Activated CD8-positive, alpha-beta memory T cell treated with anti-CD3 and anti-CD28 coated beads, Interleukin-2, amount 10 ng/mL, durations not matched to agents 7 days and 5 days (primary cell): ENCODE measurements around the gene MMP12. TPM values are rescaled to one million over a fixed set of nuclear protein-coding genes. Genes with fewer than 3 reads are reported as not detected.
"Not testable (repeated sequence)": the region's sequence is repeated elsewhere in the genome, so short reads cannot be mapped to it uniquely, and the experiment has no call there.

Experiments
- ATAC-seq: fragments of 150-1000 bp; cut with Tn5 transposase; one replicate; pipeline ENCODE4 v1.10.0; 2021; ENCODE audit warnings: moderate library complexity
- CTCF ChIA-PET: fragments of 350-600 bp; sonication (Branson Sonifier 250); formaldehyde crosslinking; loops from one replicate; lab custom pipeline; 2021; ENCODE audit warnings: antibody characterized with exemption; lab: Charles Lee
- DNase-seq: peaks from one replicate; pipeline ENCODE4 v3.0.0-alpha.2; 2020
- H3K27ac Mint-ChIP-seq: one replicate; pipeline ENCODE4 v1.8.0; 2021; ENCODE audit warnings: mild to moderate bottlenecking, mixed read lengths
- H3K27me3 Mint-ChIP-seq: one replicate; pipeline ENCODE4 v1.8.0; 2021; ENCODE audit warnings: mixed read lengths
- H3K36me3 Mint-ChIP-seq: one replicate; pipeline ENCODE4 v1.8.0; 2021; ENCODE audit warnings: mild to moderate bottlenecking, mixed read lengths
- H3K4me1 Mint-ChIP-seq: one replicate; pipeline ENCODE4 v1.8.0; 2021; ENCODE audit warnings: mixed read lengths
- H3K4me3 Mint-ChIP-seq: one replicate; pipeline ENCODE4 v1.8.0; 2021; ENCODE audit warnings: mild to moderate bottlenecking, moderate library complexity, mixed read lengths
- H3K9me3 Mint-ChIP-seq: one replicate; pipeline ENCODE4 v1.8.0; 2022; ENCODE audit warnings: low read depth, mixed read lengths
- total RNA-seq, 2 experiments: library from RNA; stranded (reverse); gene quantifications; one replicate each; pipeline ENCODE4 v1.2.3, GENCODE V29; 2021

Gene MMP12
- total RNA-seq: not detected

DNA sequence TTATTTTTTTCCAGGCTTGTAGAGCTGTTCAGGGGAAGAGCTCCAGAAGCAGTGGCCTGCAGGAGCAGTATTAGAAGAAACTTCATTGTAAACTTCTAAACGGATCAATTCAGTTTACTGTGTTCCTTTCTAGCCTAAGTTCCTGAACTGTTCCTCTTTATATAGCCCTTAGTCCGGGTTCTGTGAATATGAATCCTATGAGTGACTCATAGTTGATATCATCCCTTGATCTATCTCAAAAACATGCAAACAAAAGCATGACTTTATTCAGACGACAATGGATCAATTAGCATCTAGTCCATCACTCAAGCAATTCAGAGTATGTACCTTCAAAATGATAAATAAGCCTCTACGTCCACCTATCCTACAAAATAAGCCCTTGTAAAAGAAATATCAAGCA lies at the start of gene MMP12:
TSS of gene MMP12 (minus strand) at position 131 of the 400 bp plus-strand sequence. CDS start at position 86, 45 bp downstream.
- H3K36me3 Mint-ChIP-seq: no peaks in the 10 kb centered on the region
- CTCF ChIA-PET: no interaction called here

DNA sequence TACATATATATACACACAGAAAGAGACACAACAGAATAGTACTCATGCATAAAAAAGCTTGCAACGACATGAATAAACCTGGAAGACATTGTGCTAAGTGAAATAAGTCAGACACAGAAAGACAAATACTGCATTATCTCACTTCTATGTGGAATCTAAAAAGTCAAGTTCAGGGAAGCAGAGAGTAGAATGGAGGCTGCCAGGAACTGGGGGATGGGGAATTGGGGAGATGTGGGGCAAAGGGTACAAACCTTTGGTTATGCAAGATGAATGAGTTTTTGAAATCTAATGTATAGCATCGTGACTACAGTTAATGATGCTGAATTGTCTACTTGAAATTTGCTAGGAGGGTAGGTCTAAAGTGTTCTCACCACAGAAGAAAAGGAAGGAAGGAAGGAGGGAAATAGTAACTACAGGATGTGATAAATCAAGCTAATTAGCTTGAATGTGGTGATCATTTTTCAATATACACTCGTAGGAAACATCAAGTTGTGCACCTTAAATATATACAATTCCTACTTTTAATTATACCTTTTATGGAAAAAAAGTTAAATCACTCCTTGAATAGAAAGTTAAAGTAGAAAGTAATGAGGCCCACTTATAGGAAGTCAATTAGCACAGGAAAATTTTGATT lies 46.9 kb upstream of the MMP12 start:
- Mint-ChIP-seq H3K4me3 (no peak overlapping the region), H3K27me3 (peaks cover 29% of the 10 kb centered on the region), H3K36me3 (no peaks in the 10 kb centered on the region), H3K4me1 (peaks cover 11% of the 10 kb centered on the region), H3K9me3 (no peaks in the 10 kb centered on the region), H3K27ac (no peak overlapping the region)
- CTCF ChIA-PET: interaction anchor here (0.5 kb wide), 1 partner anchor 39 kb away, joined by 3 read pairs; no protein-coding TSS in a partner anchor
- ATAC-seq: no peak
- no peak for DNase-seq

More for the DNA sequence above, at the start of gene MMP12:
- Mint-ChIP-seq H3K4me1 (no peaks in the 10 kb centered on the region), H3K9me3 (no peaks in the 10 kb centered on the region), H3K27ac (no peak within 1 kb of the TSS), H3K27me3 (peaks cover 2% of the 10 kb centered on the region), H3K4me3 (no peak within 1 kb of the TSS)
- no peak for DNase-seq
- no peak for ATAC-seq

DNA sequence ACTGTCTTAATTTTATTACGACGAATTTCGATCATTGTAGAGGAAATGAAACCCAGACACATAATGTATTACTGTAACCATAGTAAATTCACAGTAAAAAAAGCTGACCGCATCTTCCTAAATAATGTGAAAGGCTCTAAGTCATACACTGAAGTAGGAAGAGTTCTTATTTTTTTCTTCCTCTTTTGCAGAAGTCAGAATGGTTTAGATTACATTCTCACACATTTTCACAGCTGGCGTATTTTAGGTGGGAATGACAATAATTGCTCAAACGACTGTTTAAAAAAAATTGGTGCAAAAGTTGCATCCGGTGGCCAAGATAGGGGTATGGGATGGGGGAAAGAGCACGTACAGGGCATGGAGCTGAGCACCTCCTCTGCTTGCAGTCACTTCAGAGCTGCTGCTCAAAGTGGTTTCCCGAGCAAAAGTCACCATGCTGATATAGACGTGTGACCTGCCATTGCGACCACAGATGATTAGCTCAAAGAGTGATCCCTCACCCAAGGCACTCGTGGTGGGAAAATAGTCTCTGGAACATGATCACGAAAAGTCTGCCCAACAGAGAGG lies 45.4 kb upstream of the MMP12 start:
- H3K4me1 Mint-ChIP-seq: peaks cover 11% of the 10 kb centered on the region
- DNase-seq: no peak
- no peak overlapping the region for H3K27ac Mint-ChIP-seq
- no peaks in the 10 kb centered on the region for H3K36me3 Mint-ChIP-seq
- no peak for ATAC-seq
- no peaks in the 10 kb centered on the region for H3K9me3 Mint-ChIP-seq
- peaks cover 36% of the 10 kb centered on the region for H3K27me3 Mint-ChIP-seq
- CTCF ChIA-PET: interaction anchor here (1.7 to 2.7 kb wide), 2 partner anchors 21 to 189 kb away, joined by 4 to 8 read pairs; partner anchors contain the start of gene DYNC2H1
- no peak overlapping the region for H3K4me3 Mint-ChIP-seq

DNA sequence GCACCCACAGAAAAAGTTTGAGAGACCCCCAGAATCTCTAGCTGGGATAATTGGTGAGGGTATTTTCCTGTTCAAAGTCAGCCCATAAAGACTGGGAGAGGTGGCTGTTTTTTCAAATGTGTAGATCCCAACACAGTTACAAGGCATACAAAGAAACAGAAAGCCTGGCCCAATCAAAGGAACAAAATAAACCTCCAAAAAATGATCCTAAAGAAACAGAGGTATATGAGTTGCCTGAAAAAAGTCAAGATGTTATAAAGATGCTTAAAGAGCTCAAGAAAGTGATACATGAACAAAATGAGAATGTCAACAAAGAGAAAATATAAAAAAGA lies 40.2 kb upstream of the MMP12 start:
- no peak overlapping the region for H3K4me3 Mint-ChIP-seq

DNA sequence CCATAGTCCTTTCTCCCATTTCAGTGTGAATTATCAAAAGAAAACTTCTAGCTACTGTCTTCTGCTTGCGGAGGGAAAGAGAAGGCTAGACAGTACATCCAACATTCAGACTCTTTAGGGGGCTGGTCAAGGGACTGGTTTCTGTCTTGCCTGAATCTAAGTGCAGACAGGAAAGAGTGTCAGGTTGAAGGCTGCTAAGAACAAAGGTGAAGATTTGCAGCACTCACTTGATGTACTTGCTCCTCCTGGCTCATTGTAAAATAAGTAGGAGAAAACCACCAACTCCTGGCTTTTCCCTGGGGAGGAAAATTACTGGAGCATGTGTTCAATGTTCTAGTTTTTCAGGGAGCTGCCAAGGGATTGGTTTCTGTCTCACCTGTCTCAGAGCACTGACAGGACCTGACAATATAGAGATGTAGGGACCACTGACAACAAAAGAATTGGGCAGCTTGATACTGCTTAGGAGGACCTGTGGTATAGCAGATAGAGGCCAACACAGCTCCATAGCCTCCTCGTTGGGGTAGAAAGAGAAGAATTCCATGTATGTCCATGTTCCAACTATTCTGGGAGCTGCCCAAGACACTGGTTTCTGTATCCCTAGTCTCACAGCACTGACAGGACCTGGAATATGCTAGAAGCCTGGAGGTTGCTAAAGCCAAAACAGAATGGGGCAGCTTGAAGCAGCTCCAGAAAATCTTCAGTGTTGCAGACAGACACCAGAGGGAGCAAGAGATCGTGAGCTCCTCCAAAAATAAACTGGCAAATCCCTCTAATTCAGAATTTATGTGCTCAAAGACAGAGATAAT lies 39.7 kb upstream of the MMP12 start:
- DNase-seq: no peak
- CTCF ChIA-PET: interaction anchor here (0.7 to 2.5 kb wide), 11 partner anchors 11 to 176 kb away, joined by 3 to 19 read pairs (median 4); no protein-coding TSS in a partner anchor
- Mint-ChIP-seq H3K4me1 (peaks cover 2% of the 10 kb centered on the region), H3K27me3 (peaks cover 13% of the 10 kb centered on the region), H3K4me3 (no peak overlapping the region), H3K9me3 (no peaks in the 10 kb centered on the region), H3K27ac (no peak overlapping the region), H3K36me3 (no peaks in the 10 kb centered on the region)
- ATAC-seq: no peak

More for the DNA sequence above, 40.2 kb upstream of the MMP12 start:
- Mint-ChIP-seq H3K36me3 (no peaks in the 10 kb centered on the region), H3K4me1 (peaks cover 3% of the 10 kb centered on the region), H3K9me3 (no peaks in the 10 kb centered on the region), H3K27ac (no peak overlapping the region), H3K27me3 (peaks cover 15% of the 10 kb centered on the region)
- no peak for DNase-seq
- CTCF ChIA-PET: interaction anchor here (0.7 to 2.5 kb wide), 10 partner anchors 10 to 141 kb away, joined by 3 to 19 read pairs (median 4); no protein-coding TSS in a partner anchor
- no peak for ATAC-seq

DNA sequence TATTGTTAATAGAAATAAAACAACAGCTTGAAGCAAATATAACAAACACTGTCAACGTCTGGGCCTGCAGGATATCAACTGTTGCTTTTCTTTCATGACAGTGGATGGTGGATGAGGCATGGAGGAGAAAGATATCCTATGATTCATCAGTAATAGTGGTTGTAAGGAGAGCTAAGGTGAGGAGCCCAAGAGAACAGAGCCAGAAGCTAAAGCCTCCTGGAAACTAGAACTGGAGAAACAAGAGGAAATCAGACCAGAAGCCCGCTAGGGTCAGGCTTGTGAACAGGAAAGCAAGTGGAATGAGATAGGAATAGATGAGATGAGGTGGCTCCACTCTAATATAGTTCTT lies 37.7 kb upstream of the MMP12 start:
- no peaks in the 10 kb centered on the region for H3K9me3 Mint-ChIP-seq
- DNase-seq (no peak), ATAC-seq (no peak)
- H3K4me3 Mint-ChIP-seq: no peak overlapping the region
- no peaks in the 10 kb centered on the region for H3K36me3 Mint-ChIP-seq
- H3K27ac Mint-ChIP-seq: no peak overlapping the region
- CTCF ChIA-PET: no interaction called here
- H3K4me1 Mint-ChIP-seq: no peaks in the 10 kb centered on the region
- peaks cover 16% of the 10 kb centered on the region for H3K27me3 Mint-ChIP-seq

DNA sequence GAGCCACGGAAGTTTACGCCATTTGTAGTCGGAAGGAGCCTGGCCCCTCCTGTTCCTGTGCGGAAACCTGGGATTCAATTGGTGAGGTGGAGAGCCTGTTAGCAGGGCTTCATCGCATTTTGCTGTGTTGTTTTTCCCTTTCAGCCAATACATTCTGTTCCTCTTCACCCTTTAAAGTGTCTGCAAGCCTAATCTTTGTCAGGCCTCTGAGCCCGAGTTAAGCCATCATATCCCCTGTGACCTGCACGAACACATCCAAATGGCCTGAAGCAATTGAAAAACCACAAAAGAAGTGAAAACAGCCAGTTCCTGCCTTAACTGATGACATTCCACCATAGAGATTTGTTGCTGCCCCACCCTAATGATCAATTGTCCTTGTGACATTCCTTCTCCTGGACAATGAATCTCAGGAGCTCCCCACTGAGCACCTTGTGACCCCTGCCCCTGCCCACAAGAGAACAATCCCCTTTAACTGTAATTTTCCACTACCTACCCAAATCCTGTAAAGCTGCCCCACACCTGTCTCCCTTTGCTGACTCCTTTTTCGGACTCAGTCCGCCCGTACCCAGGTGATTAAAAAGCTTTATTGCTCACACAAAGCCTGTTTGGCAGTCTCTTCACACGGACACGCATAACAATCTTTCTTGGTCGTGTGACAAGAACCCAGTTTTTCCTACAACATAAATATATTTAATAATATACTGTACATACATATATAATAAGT lies 37.1 kb upstream of the MMP12 start:
- no peaks in the 10 kb centered on the region for H3K9me3 Mint-ChIP-seq
- no peaks in the 10 kb centered on the region for H3K36me3 Mint-ChIP-seq
- DNase-seq: no peak
- H3K27me3 Mint-ChIP-seq: peaks cover 16% of the 10 kb centered on the region
- no peak for ATAC-seq
- CTCF ChIA-PET: interaction anchor here (1.6 kb wide), 1 partner anchor 521 kb away, joined by 3 read pairs; no protein-coding TSS in a partner anchor
- no peaks in the 10 kb centered on the region for H3K4me1 Mint-ChIP-seq
- no peak overlapping the region for H3K27ac Mint-ChIP-seq
- H3K4me3 Mint-ChIP-seq: no peak overlapping the region

DNA sequence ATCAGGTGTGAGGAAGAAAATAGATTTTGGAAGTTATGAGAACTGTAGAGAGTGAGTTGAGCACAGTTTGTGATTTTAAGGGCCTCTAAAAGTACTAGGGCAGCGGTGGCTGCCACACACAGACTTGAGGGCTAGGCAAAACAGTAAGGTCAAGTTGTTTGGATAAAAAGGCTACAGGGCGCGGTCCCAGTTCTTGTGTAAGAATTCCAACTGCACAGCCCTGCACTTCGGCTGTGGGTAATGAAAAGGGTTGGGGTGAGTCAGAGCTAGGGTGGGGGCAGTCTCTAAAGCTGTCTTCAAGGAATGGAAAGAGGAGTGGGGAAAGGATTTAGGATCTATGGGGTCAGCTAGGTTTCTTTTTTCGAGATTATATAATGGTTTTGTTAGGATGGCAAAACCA lies 31.1 kb upstream of the MMP12 start:
- ATAC-seq, CTCF ChIA-PET, H3K36me3 Mint-ChIP-seq, H3K4me1 Mint-ChIP-seq, H3K4me3 Mint-ChIP-seq, H3K27me3 Mint-ChIP-seq, DNase-seq, H3K9me3 Mint-ChIP-seq, H3K27ac Mint-ChIP-seq: not testable (repeated sequence)

DNA sequence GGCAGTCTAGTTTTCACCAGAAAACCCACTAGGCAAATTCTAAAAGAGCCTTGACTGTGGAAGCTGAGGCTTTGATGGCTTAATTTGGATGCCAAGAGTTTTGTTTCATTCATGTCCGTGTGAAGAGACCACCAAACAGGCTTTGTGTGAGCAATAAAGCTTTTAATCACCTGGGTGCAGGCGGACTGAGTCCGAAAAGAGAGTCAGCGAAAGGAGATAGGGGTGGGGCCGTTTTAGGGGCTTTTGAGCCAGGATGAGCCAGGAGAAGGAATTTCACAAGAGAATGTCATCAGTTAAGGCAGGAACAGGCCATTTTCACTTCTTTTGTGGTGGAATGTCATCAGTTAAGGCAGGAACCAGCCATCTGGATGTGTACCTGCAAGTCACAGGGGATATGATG lies 29.1 kb upstream of the MMP12 start:
- H3K27me3 Mint-ChIP-seq, H3K27ac Mint-ChIP-seq, CTCF ChIA-PET, H3K36me3 Mint-ChIP-seq, H3K9me3 Mint-ChIP-seq, DNase-seq, H3K4me3 Mint-ChIP-seq, H3K4me1 Mint-ChIP-seq, ATAC-seq: not testable (repeated sequence)

DNA sequence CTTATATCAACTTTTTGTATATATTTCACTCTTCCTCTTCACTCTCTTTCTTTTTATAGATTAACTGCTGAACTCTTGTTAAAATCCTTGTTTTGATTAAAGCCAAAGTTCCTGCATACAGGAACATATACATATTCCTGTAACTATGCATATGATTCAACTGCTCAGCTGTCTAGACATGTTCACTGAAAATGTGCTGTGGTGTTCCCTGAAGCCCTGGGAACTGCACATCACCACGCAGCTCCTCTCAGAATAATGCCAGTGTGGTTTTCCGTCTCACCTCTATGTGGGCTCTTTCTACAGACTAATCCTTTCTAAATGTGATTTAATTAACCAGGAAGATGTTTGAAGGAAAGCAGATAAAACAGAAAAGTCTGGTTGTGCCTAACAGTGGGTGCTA lies 25.6 kb upstream of the MMP12 start:
- Mint-ChIP-seq H3K36me3 (no peaks in the 10 kb centered on the region), H3K4me1 (no peaks in the 10 kb centered on the region), H3K27me3 (peaks cover 4% of the 10 kb centered on the region), H3K27ac (no peak overlapping the region), H3K9me3 (peaks cover 2% of the 10 kb centered on the region), H3K4me3 (no peak overlapping the region)
- CTCF ChIA-PET: no interaction called here
- DNase-seq: no peak
- no peak for ATAC-seq

DNA sequence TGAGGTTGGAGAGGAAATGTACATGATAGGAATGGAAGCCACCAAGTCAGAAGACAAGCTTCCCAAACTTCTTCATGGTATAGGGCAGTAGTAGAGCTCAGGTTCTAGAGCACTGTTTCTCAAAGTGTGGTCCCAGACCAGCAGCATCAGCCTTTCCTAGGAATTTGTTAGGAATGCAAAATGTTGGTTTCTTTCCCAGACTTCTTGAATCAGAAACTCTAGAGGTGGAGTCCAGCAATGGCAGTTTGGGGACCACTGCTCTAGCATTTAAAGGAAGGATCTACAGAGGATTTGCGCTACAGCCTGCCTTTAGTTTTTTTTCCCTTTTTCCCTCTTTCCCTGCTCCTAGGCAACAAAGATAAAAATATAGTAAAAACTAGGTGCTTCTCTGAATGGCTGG lies 17.0 kb upstream of the MMP12 start:
- Mint-ChIP-seq H3K4me3 (no peak overlapping the region), H3K9me3 (peaks cover 4% of the 10 kb centered on the region), H3K36me3 (no peaks in the 10 kb centered on the region), H3K4me1 (no peaks in the 10 kb centered on the region), H3K27me3 (peaks cover 4% of the 10 kb centered on the region), H3K27ac (no peak overlapping the region)
- ATAC-seq: no peak
- no peak for DNase-seq
- CTCF ChIA-PET: interaction anchor here (0.7 kb wide), 1 partner anchor 22 kb away, joined by 3 read pairs; no protein-coding TSS in a partner anchor

DNA sequence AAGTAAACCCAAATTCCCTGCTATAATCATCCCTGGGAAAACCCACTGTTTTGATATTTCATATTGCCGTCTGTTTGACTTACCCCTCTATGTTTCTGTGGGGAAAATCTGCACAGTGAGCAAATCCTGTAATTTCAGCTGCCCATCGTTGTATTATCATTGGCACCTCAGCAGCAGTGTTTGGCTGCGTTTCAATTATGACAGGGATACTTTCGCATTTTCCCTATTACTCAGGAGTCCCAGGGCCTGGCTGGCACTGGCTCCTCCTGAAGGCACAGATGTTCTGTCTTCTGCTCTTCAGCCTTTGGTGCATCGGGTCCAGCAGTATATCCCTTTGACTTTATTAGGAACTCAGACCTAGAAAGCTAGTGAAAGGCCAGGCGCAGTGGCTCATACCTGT lies 12.2 kb upstream of the MMP12 start:
- no peak overlapping the region for H3K4me3 Mint-ChIP-seq
- no peak overlapping the region for H3K27ac Mint-ChIP-seq
- CTCF ChIA-PET: no interaction called here
- peaks cover 4% of the 10 kb centered on the region for H3K27me3 Mint-ChIP-seq
- DNase-seq: no peak
- ATAC-seq: no peak
- peaks cover 2% of the 10 kb centered on the region for H3K4me1 Mint-ChIP-seq
- no peaks in the 10 kb centered on the region for H3K36me3 Mint-ChIP-seq
- H3K9me3 Mint-ChIP-seq: no peaks in the 10 kb centered on the region

DNA sequence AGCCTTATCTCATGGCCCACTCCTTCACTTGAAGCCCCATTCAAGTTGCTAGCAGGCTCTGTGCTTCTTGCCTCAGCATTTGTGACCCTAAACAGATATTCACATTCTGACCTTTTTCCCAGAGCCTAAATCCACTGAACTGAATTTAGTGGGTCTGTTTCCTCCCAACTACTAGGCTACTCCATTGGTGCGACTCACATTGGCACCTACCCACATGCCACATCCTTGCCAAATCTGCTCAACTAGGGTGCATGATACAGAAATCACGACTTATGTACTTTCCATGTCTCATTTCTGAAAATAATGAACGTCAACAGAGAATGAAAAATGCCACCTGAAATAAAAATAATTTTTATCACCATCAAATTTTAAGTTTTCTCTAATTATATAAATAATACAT lies 8.4 kb upstream of the MMP12 start:
- Mint-ChIP-seq H3K27me3 (peaks cover 3% of the 10 kb centered on the region), H3K9me3 (no peaks in the 10 kb centered on the region), H3K4me3 (no peak overlapping the region), H3K36me3 (no peaks in the 10 kb centered on the region), H3K4me1 (peaks cover 2% of the 10 kb centered on the region), H3K27ac (no peak overlapping the region)
- no peak for ATAC-seq
- no peak for DNase-seq
- CTCF ChIA-PET: no interaction called here
